ENCODE measurements around the gene TRAK2.

DNA sequence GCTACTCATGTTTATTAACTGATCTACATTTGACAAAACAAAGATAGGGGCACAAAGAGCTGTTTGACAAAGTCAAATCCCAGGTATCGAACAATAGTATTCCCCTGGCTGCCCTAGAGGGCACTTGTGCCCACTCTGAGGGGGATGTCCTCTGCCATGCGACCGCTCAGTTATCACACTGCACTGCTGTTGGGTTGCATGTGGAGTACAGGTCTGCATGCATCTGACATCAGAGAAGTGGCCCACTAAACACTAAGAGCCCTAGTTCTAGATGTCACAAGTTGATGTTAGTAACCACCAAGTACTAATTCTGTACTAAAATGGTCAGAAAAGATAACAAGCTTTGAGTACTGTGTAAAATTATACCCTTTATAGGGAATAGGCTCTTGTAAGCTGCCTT is 74.0 kb downstream of the TRAK2 start:
- TF ChIP-seq, protein P1, sequence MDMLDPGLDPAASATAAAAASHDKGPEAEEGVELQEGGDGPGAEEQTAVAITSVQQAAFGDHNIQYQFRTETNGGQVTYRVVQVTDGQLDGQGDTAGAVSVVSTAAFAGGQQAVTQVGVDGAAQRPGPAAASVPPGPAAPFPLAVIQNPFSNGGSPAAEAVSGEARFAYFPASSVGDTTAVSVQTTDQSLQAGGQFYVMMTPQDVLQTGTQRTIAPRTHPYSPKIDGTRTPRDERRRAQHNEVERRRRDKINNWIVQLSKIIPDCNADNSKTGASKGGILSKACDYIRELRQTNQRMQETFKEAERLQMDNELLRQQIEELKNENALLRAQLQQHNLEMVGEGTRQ (CRISPR knock-in tag; IDR thresholded peaks at IDR 0.05) = no peak
- TF ChIP-seq, protein P2, sequence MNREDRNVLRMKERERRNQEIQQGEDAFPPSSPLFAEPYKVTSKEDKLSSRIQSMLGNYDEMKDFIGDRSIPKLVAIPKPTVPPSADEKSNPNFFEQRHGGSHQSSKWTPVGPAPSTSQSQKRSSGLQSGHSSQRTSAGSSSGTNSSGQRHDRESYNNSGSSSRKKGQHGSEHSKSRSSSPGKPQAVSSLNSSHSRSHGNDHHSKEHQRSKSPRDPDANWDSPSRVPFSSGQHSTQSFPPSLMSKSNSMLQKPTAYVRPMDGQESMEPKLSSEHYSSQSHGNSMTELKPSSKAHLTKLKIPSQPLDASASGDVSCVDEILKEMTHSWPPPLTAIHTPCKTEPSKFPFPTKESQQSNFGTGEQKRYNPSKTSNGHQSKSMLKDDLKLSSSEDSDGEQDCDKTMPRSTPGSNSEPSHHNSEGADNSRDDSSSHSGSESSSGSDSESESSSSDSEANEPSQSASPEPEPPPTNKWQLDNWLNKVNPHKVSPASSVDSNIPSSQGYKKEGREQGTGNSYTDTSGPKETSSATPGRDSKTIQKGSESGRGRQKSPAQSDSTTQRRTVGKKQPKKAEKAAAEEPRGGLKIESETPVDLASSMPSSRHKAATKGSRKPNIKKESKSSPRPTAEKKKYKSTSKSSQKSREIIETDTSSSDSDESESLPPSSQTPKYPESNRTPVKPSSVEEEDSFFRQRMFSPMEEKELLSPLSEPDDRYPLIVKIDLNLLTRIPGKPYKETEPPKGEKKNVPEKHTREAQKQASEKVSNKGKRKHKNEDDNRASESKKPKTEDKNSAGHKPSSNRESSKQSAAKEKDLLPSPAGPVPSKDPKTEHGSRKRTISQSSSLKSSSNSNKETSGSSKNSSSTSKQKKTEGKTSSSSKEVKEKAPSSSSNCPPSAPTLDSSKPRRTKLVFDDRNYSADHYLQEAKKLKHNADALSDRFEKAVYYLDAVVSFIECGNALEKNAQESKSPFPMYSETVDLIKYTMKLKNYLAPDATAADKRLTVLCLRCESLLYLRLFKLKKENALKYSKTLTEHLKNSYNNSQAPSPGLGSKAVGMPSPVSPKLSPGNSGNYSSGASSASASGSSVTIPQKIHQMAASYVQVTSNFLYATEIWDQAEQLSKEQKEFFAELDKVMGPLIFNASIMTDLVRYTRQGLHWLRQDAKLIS (CRISPR knock-in tag; IDR thresholded peaks at IDR 0.05; ENCODE audit: borderline replicate concordance) = no peak
- TF ChIP-seq, protein P3, sequence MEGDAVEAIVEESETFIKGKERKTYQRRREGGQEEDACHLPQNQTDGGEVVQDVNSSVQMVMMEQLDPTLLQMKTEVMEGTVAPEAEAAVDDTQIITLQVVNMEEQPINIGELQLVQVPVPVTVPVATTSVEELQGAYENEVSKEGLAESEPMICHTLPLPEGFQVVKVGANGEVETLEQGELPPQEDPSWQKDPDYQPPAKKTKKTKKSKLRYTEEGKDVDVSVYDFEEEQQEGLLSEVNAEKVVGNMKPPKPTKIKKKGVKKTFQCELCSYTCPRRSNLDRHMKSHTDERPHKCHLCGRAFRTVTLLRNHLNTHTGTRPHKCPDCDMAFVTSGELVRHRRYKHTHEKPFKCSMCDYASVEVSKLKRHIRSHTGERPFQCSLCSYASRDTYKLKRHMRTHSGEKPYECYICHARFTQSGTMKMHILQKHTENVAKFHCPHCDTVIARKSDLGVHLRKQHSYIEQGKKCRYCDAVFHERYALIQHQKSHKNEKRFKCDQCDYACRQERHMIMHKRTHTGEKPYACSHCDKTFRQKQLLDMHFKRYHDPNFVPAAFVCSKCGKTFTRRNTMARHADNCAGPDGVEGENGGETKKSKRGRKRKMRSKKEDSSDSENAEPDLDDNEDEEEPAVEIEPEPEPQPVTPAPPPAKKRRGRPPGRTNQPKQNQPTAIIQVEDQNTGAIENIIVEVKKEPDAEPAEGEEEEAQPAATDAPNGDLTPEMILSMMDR (IDR thresholded peaks at IDR 0.05) = no peak
- TF ChIP-seq SP1 (CRISPR knock-in tag; conservative IDR thresholded peaks at IDR 0.05) (no peak), GABPB1 (CRISPR knock-in tag; IDR thresholded peaks at IDR 0.05) (no peak), FOXJ3 (CRISPR knock-in tag; IDR thresholded peaks at IDR 0.05; ENCODE audit: borderline replicate concordance) (no peak), NR2C2 (CRISPR knock-in tag; IDR thresholded peaks at IDR 0.05) (no peak), RORB (CRISPR knock-in tag; IDR thresholded peaks at IDR 0.05) (no peak), TCF7 (CRISPR knock-in tag; IDR thresholded peaks at IDR 0.05; ENCODE audit: low read depth) (no peak)
- TF ChIP-seq, protein P4, sequence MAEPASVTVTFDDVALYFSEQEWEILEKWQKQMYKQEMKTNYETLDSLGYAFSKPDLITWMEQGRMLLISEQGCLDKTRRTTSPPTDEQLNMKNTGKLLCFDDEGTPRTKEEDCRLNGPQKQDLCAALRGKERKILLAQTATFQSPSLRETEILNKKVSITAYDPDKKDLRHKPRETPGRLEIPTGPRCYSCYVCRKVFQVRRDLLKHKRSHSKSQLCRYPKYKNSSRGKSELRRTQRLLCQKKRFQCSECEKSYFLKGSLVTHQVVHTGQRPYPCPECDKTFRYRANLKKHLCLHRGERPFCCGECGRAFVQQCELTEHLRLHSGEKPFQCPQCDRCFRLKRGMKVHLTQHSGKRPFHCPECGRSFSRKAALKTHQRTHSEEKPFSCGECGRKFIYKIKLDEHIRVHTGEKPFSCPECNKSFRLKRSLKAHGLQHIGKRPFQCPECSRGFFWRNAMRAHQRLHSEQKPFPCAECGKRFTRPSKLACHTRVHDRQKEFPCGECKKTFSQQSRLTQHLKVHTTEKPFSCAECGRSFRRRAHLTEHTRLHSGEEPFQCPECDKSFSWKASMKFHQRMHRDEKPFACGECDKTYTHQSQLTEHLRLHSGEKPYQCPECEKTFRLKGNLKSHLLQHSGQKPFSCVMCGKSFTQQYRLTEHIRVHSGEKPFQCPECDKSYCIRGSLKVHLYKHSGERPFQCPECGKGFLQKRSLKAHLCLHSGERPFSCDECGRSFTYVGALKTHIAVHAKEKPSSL (CRISPR knock-in tag; conservative IDR thresholded peaks at IDR 0.05) = no peak
- TF ChIP-seq, protein P5, sequence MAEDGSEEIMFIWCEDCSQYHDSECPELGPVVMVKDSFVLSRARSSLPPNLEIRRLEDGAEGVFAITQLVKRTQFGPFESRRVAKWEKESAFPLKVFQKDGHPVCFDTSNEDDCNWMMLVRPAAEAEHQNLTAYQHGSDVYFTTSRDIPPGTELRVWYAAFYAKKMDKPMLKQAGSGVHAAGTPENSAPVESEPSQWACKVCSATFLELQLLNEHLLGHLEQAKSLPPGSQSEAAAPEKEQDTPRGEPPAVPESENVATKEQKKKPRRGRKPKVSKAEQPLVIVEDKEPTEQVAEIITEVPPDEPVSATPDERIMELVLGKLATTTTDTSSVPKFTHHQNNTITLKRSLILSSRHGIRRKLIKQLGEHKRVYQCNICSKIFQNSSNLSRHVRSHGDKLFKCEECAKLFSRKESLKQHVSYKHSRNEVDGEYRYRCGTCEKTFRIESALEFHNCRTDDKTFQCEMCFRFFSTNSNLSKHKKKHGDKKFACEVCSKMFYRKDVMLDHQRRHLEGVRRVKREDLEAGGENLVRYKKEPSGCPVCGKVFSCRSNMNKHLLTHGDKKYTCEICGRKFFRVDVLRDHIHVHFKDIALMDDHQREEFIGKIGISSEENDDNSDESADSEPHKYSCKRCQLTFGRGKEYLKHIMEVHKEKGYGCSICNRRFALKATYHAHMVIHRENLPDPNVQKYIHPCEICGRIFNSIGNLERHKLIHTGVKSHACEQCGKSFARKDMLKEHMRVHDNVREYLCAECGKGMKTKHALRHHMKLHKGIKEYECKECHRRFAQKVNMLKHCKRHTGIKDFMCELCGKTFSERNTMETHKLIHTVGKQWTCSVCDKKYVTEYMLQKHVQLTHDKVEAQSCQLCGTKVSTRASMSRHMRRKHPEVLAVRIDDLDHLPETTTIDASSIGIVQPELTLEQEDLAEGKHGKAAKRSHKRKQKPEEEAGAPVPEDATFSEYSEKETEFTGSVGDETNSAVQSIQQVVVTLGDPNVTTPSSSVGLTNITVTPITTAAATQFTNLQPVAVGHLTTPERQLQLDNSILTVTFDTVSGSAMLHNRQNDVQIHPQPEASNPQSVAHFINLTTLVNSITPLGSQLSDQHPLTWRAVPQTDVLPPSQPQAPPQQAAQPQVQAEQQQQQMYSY (CRISPR knock-in tag; IDR thresholded peaks at IDR 0.05) = no peak
- TF ChIP-seq, protein P6, sequence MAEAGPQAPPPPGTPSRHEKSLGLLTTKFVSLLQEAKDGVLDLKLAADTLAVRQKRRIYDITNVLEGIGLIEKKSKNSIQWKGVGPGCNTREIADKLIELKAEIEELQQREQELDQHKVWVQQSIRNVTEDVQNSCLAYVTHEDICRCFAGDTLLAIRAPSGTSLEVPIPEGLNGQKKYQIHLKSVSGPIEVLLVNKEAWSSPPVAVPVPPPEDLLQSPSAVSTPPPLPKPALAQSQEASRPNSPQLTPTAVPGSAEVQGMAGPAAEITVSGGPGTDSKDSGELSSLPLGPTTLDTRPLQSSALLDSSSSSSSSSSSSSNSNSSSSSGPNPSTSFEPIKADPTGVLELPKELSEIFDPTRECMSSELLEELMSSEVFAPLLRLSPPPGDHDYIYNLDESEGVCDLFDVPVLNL (CRISPR knock-in tag; IDR thresholded peaks at IDR 0.05; ENCODE audit: borderline replicate concordance, low read depth) = no peak
- TF ChIP-seq, protein P7, sequence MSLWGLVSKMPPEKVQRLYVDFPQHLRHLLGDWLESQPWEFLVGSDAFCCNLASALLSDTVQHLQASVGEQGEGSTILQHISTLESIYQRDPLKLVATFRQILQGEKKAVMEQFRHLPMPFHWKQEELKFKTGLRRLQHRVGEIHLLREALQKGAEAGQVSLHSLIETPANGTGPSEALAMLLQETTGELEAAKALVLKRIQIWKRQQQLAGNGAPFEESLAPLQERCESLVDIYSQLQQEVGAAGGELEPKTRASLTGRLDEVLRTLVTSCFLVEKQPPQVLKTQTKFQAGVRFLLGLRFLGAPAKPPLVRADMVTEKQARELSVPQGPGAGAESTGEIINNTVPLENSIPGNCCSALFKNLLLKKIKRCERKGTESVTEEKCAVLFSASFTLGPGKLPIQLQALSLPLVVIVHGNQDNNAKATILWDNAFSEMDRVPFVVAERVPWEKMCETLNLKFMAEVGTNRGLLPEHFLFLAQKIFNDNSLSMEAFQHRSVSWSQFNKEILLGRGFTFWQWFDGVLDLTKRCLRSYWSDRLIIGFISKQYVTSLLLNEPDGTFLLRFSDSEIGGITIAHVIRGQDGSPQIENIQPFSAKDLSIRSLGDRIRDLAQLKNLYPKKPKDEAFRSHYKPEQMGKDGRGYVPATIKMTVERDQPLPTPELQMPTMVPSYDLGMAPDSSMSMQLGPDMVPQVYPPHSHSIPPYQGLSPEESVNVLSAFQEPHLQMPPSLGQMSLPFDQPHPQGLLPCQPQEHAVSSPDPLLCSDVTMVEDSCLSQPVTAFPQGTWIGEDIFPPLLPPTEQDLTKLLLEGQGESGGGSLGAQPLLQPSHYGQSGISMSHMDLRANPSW (CRISPR knock-in tag; conservative IDR thresholded peaks at IDR 0.05; ENCODE audit: low read depth) = no peak

Measured in WTC11 (cell line).